HT-29 (cell line): ENCODE data around the gene SMCHD1. TPM values are rescaled to one million over a fixed set of nuclear protein-coding genes. Genes with fewer than 3 reads are reported as not detected.
"Not testable (repeated sequence)": the region's sequence is repeated elsewhere in the genome, so short reads cannot be mapped to it uniquely, and the experiment has no call there.

Experiments used
- DNase-seq: peaks from one replicate; pipeline ENCODE4 v3.0.0-alpha.2; 2015; ENCODE audit warnings: low spot score
- small RNA-seq: library from RNA; depleted of rRNA; stranded (forward); fragments of <200 nt; gene quantifications from one replicate; pipeline ENCODE3, GENCODE V24; 2014
- total RNA-seq: library from RNA; depleted of rRNA; stranded (reverse); fragments of >200 nt; shearing (Covaris generic); gene quantifications from 2 replicates; pipeline ENCODE4 v1.2.3, GENCODE V29; 2014; rRNA removed

The SMCHD1 gene
- total RNA-seq, 1 experiment from 2014 or later: 35.1 TPM

- not testable (repeated sequence) for DNase-seq
Measured at GRCh38 chr18:2852460-2852859, 196.9 kb downstream of the SMCHD1 start.

DNA sequence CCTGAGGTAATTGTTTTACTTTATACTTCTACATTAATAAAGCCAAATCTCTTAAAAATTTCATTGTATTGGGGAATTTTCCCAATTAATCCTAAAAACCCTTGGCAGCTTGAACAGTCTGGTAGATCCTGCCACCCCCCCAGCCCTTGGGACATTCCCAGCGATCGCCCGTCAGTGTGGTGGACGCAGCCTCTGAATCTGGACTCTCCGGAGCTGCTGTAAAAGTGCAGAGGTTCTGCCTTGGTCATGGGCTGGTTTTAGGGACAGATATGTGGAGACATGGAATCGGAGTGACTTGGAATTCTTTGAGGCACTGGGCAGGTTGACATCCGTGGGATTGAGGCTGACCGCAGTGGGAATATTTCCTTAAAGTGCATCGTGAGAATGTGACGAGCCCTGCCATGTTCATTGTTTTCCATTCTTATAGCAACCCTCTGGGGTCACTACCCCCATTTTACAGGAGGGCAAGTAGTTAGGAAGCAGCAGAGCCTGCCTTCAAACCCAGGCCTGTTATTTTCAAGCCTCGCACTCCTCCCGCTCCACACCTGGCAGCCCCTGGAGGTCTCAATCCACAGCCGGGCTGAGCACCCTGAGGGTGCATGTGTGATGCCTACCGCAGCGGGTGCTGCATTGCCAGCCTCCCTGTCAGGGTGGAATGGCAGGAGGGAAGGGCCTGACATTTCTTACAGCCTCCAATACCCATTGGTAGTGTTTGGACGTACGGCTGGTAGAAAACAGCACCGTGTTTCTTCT, 197.8 kb downstream of the SMCHD1 start:
- no peak for DNase-seq

DNA sequence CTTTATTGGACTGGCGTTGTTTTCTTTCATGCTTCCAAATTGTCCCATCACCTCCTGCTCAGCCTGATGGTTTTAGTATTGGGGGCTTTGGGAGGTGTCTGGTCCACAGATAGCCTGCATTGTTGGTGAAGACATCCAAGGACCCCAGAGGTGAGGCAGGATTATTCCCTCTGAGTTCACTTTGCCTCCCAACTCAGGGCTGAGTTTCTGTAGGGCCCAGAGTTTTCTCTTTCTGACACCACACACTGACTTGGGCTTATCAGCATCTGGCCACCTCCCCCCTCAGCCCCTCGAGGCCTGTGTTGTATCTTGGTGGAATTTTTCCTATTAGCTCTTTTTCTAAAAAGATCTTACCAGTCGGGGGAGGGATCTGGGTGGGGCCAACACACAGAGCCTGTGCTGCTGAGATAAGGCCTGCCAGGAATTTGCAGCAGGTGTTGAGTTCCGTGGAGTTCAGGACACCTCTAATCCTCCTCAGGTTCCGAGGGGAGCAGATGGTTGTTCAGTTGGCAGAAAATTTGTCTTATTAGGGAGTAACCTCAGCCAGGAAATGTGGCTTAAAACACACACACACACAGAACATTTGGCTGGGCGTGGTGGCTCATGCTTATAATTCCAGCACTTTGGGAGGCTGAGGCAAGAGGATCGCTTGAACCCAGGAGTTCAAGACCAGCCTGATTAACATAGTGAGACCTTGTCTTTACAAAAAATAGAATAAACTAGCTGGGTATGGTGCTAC, 198.6 kb downstream of the SMCHD1 start:
- no peak for DNase-seq

Small RNA genes lying within 50 kb of the gene (small RNA-seq; reads per million reads assigned to genes)
- gene RF00019: not detected
- gene RNU6-340P: not detected

Other genes starting within 250 kb of the SMCHD1 start
- gene METTL4, start 84.2 kb upstream of the SMCHD1 start, total RNA-seq: 4.4 and 5.1 TPM in 2 replicates
- 19.4 and 22.7 TPM in 2 replicates for gene NDC80, start 84.2 kb upstream of the SMCHD1 start, total RNA-seq
- 33.0 and 48.0 TPM in 2 replicates for gene EMILIN2, start 191.3 kb downstream of the SMCHD1 start, total RNA-seq